GM19193 (cell line): ENCODE results near the gene RECK.

Experiments used
- POLR2A ChIP-seq: IDR thresholded peaks from 4 replicates; pipeline ENCODE4 v1.6.1; 2011; ENCODE audit not compliant: insufficient read depth, insufficient read length; ENCODE audit errors: extremely low read depth

Gene RECK

GRCh38 chr9:36018891-36019720, 17.6 kb upstream of the RECK start:
- TF ChIP-seq POLR2A: no peak

DNA sequence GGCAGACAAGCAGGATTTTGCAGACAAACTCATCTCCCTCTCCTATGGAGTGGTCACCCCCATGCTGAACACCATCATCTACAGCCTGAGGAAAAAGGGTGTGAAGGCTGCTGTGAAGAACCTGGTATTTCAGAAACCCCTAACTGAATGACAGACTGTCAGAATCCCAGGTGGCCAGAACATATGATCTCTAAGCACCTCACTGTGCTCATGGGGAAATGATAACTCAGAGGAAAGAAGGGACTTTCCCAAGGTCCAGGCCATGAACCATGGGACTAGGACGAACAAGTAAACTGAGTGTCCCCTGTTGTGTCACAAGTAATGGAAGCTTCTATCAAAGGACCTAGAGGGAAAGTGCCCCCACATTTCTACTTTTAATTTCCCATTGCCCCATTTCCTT, 14.7 kb upstream of the RECK start:
- no peak for TF ChIP-seq POLR2A

- TF ChIP-seq POLR2A: no peak
Measured at GRCh38 chr9:36023260-36024048, 13.3 kb upstream of the RECK start.

- no peak for TF ChIP-seq POLR2A
Measured at GRCh38 chr9:36025746-36026145, 11.0 kb upstream of the RECK start.

DNA sequence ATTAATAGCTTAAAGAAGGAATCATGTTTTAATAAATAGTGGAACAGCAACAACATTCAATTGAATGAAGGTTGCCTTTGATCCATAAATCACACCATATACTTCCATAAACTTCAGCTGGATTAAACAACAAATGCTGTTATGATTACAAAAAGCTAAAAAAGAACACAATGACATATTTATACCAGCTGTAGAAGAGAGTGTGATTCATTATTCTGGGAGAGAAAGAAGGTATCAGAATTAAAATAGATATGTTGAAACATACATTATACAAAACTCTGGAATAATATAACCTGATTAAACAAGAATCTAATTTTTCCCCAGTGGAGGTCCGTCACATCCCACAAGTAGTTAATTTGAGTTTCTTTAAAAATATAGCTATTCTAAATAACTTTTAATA, 7.5 kb upstream of the RECK start:
- no peak for TF ChIP-seq POLR2A

DNA sequence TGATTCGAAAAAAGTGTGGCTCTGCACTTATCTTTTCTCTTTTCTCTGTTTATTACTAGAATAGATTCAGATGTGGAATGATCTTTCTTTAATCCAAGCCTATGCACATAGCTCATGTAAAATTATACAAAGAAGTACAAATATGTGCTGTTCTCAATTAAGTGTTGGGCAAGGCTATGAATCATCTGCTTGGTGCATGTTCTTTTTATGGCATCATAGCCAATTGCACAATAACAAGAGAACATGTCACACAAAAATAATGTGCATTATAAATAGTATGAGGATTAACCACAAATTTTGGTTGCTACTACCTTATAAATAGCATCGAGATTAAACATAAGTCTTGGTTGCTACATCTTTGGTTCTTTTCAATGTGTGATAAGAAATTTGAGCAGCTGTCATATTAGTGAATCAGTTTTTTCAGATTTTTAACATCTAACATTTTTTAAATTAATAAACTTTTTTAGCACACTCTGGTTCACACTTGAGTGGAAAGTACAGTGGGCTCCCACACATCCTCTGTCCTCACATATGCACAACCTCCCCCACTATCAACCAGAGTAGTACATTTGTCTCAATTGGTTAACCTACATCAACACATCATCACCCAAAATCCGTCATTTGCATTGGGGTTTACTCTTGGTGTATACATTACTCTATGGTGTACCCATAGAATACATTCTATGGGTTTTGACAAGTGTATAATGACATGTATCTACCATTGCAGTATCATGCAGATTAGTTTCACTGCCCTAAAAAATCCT, 6.8 kb upstream of the RECK start:
- TF ChIP-seq POLR2A: no peak

- TF ChIP-seq POLR2A: no peak
Measured at GRCh38 chr9:36030871-36031270, 5.8 kb upstream of the RECK start.

DNA sequence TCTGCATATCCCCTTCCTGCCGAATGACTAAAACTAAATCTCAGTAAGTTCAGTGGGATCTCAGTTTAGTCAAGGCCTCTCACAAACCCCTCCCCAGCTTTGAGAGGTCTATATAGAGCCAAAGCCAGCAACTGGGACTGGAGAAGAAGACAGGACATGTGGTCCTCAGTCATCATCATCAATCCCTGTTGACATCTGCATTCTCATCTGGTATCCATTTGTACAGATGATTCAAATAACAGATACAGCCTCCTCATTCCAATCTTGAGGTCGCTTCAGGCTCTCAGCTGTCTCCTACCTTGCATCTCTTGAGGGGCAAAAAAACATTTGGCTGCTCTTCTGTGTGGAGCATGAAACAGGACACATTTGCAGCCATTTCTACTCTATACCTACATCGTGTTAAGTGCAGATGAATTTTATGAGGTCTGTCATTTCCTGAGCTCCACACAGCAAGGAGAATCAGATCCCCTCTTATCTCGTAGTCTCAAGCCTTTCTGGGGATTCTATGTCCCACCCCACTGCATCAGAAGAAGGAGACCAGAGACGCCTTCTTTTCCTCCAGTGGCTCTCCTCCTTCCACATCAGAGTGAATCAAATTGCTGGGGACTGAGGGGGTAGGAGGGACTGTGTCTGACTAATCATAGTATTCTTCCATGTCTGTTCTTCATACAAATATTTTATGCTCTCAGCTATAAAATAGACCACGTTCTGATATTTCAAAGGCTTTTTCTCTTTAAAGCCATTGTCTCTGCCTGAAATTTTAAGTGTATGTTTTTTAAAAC, 4.7 kb upstream of the RECK start:
- no peak for TF ChIP-seq POLR2A

GRCh38 chr9:36033788-36034187, 2.9 kb upstream of the RECK start:
- TF ChIP-seq POLR2A: no peak

DNA sequence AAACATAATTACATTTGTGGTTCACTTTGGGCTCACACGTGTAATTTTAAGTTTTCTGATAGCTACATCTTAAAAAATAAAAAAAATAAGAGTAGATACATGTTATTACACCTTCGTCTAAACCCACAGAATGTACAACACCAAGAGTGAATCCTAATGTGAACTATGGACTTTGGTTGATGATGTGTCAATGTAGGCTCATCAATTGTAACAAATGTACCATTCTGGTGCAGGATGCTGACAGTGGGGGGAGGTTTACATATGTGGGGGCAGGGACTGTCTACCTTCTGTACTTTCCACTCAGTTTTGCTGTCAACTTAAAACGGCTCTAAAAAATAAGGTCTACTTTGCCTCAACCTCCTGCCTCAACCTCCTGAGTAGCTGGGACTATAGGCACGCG, 2.5 kb upstream of the RECK start:
- no peak for TF ChIP-seq POLR2A

DNA sequence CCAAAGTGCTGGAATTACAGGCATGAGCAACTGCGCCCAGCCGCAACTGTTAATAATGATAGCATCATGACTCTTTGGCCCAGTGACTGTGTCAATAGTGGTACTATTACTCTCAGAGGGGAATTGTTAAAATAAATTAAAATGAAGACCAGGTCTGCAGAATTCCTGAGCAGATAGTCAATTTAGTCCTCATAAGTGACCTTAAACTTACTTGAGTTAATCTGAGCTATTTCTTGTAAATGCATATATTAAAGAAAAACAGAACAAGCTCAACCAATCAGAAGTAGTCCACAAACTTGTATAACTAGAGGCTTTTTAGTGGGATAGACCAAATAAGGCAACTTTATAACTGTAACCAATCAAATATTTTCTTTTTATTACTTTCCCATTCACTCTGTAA, 1.7 kb upstream of the RECK start:
- TF ChIP-seq POLR2A: no peak

GRCh38 chr9:36036253-36036779, 397 bp upstream of the RECK start:
- TF ChIP-seq POLR2A: no peak

GRCh38 chr9:36037549-36038122, 923 bp downstream of the RECK start:
- no peak for TF ChIP-seq POLR2A

GRCh38 chr9:36039121-36039520, 2.4 kb downstream of the RECK start:
- no peak for TF ChIP-seq POLR2A
